ENCODE results near the gene ATOH8. TPM values are rescaled to one million over a fixed set of nuclear protein-coding genes. Genes with fewer than 3 reads are reported as not detected.

The ATOH8 gene
- total RNA-seq, 1 donor from 2014 or later = 0.07 TPM

DNA sequence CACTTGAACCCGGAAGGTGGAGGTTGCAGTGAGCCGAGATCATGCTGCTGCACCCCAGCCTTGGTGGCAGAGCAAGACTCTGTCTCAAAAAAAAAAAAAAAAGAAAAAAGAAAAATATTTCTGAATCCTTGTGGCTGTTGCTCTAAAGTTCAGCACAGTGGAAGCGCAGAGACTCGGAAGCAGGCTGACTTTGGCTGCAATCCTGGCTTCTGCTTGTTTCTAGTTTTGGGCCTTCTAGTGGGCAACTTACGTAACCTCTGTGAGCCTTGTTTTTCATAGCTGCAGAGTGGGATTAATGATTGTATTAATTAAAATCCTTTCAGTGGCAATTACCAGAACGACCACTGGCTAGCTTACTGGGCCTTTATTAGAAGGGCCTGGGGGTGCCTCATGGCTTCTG, 31.3 kb upstream of the ATOH8 start:
- Mint-ChIP-seq H3K36me3 (ENCODE audit: low read depth) (no peaks in the 10 kb centered on the region), H3K27me3 (ENCODE audit: low read depth) (peaks cover 20% of the 10 kb centered on the region), H3K27ac (no peak overlapping the region), H3K4me3 (ENCODE audit: low read depth) (no peak overlapping the region), H3K4me1 (ENCODE audit: low read depth) (no peaks in the 10 kb centered on the region), H3K9me3 (no peaks in the 10 kb centered on the region)
- no peak for DNase-seq (ENCODE audit: low spot score)
- intact Hi-C loops (cut with micrococcal nuclease) = loop anchor here (10.0 kb wide), 1 partner anchor 362 kb away; no protein-coding TSS in a partner anchor

DNA sequence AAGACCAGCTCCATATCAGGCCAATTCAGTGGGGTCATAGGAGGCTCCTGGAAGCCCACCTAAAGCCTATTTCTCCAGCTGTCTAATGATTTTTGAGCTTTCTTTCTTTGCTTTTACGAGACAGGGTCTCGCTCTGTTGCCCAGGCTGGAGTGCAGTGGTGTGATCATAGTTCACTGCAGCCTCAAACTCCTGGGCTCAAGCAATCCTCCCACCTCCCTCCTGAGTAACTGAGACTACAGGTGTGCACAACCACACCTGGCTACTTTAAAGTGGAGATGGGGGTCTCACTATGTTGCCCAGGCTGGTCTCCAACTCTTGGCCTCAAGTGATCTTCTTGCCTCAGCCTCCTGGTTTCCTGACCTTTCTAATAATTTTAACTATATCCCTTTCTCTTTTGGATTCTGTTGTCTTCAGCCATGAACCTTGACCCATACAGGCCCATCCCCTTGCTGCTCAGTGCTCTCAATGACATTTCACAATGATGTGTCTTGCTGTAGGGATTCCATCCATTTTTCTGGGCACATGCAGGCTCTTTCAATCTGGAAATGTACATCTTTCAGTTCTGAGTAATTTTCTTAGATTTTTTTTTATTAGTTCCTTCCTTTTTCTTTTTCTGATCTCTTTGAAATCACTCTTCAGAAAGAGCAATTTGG, 30.0 kb upstream of the ATOH8 start:
- no peaks in the 10 kb centered on the region for H3K9me3 Mint-ChIP-seq
- intact Hi-C loops (cut with micrococcal nuclease) = loop anchor here (10.0 kb wide), 1 partner anchor 361 kb away; no protein-coding TSS in a partner anchor
- H3K27ac Mint-ChIP-seq = no peak overlapping the region
- H3K27me3 Mint-ChIP-seq (ENCODE audit: low read depth) = peaks cover 25% of the 10 kb centered on the region
- no peaks in the 10 kb centered on the region for H3K36me3 Mint-ChIP-seq (ENCODE audit: low read depth)
- H3K4me1 Mint-ChIP-seq (ENCODE audit: low read depth) = peaks cover under 1% of the 10 kb centered on the region
- DNase-seq (ENCODE audit: low spot score) = no peak
- H3K4me3 Mint-ChIP-seq (ENCODE audit: low read depth) = no peak overlapping the region

DNA sequence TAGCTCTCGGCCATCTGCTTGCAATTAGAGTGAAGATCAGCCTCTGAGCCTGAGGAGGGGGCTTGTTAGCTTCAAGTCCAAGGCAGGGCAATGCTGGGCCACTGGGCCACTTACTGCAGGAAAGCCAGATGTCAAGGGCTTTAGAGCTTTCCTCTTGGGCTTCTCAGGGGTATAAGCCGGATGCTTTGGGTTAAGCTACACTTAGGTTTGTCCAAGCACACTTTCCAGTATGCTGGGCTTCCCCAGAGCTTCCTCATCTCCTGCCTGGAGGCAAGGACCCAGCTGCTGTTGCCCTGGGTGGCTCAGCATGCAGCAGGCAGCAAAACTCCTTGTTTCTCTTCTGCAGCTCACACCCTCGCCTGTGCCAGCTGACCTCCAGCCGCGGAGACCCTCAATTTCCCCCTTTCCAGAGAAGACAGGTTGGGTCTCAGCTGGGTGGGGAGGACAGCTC, 29.0 kb upstream of the ATOH8 start:
- no peak overlapping the region for H3K27ac Mint-ChIP-seq
- no peak overlapping the region for H3K4me3 Mint-ChIP-seq (ENCODE audit: low read depth)
- no peak for DNase-seq (ENCODE audit: low spot score)

DNA sequence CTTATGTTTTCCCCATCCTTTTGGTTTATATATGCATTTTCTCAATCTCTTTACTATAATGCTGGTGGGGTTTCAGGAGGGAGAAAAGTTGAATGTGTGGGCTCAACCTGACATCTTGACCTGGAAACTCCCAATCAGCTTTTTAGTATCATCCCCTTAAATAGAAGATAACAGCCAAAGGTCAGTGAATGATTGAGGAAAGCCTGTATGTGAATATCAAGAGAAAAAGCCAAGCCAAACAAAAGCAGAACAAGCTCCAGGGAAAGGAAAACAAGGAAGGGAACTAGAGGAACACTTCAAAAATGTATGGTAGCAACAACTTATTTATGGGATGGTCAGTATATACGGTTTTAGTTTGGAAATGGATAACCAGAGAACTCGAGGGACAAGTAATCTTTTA, 28.3 kb upstream of the ATOH8 start:
- H3K4me3 Mint-ChIP-seq (ENCODE audit: low read depth) = no peak overlapping the region
- DNase-seq (ENCODE audit: low spot score) = no peak
- no peaks in the 10 kb centered on the region for H3K9me3 Mint-ChIP-seq
- H3K36me3 Mint-ChIP-seq (ENCODE audit: low read depth) = no peaks in the 10 kb centered on the region
- peaks cover 33% of the 10 kb centered on the region for H3K27me3 Mint-ChIP-seq (ENCODE audit: low read depth)
- H3K4me1 Mint-ChIP-seq (ENCODE audit: low read depth) = peaks cover 9% of the 10 kb centered on the region
- H3K27ac Mint-ChIP-seq = no peak overlapping the region
- intact Hi-C loops (cut with micrococcal nuclease) = loop anchor here (10.0 kb wide), 1 partner anchor 359 kb away; no protein-coding TSS in a partner anchor

More for the DNA sequence above, 29.0 kb upstream of the ATOH8 start:
- intact Hi-C loops (cut with micrococcal nuclease) = loop anchor here (10.0 kb wide), 1 partner anchor 360 kb away; no protein-coding TSS in a partner anchor
- Mint-ChIP-seq H3K36me3 (ENCODE audit: low read depth) (no peaks in the 10 kb centered on the region), H3K27me3 (ENCODE audit: low read depth) (peaks cover 32% of the 10 kb centered on the region), H3K4me1 (ENCODE audit: low read depth) (peaks cover 9% of the 10 kb centered on the region), H3K9me3 (no peaks in the 10 kb centered on the region)

DNA sequence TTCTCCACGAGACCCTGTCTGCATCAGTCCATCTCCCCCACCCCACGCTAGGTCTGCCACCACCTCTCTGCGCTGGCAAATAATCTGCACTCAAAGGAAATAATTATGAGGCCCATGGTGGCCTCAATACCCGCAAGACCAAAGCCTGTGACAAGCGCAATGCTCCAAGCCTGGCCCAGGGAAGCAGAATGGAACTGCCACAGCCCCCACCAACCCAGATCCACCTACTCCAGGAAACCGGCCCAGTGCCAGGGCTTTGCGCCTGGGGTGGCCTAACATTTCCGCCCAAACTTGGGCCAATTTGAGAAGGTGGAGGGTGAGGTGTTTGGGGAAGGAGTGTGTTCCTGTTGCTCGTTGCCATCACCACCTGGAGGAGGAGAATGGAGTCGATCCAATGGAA, 26.0 kb upstream of the ATOH8 start:
- Mint-ChIP-seq H3K4me3 (ENCODE audit: low read depth) (no peak overlapping the region), H3K27me3 (ENCODE audit: low read depth) (peaks cover 28% of the 10 kb centered on the region), H3K27ac (no peak overlapping the region), H3K4me1 (ENCODE audit: low read depth) (peaks cover 9% of the 10 kb centered on the region), H3K9me3 (no peaks in the 10 kb centered on the region), H3K36me3 (ENCODE audit: low read depth) (no peaks in the 10 kb centered on the region)
- DNase-seq (ENCODE audit: low spot score) = no peak
- intact Hi-C loops (cut with micrococcal nuclease) = loop anchor here (2.0 to 10.0 kb wide), 2 partner anchors 77 to 357 kb away; no protein-coding TSS in a partner anchor

DNA sequence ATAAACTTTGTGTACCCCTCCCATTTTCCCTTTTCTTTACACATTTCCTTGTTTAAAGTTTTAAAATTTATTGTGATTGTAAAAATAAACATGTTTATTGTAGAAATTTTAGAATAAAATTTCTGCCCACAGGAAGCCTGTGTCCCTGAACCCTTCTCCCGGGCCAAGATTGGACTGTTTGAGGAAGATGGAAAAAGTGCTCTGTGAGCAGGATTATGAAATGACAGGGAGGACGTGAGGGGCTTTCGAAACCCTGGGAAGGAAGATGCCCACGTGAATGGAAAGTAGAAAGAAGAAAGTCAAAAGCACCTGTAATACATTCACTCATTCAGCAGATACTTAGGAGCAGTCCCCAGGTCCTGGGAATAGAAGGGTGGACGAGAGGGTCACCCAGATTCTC, 25.4 kb upstream of the ATOH8 start:
- H3K4me1 Mint-ChIP-seq (ENCODE audit: low read depth) = peaks cover 9% of the 10 kb centered on the region
- intact Hi-C loops (cut with micrococcal nuclease) = loop anchor here (2.0 to 10.0 kb wide), 2 partner anchors 76 to 356 kb away; no protein-coding TSS in a partner anchor
- no peaks in the 10 kb centered on the region for H3K36me3 Mint-ChIP-seq (ENCODE audit: low read depth)
- H3K9me3 Mint-ChIP-seq = no peaks in the 10 kb centered on the region
- no peak overlapping the region for H3K4me3 Mint-ChIP-seq (ENCODE audit: low read depth)
- H3K27me3 Mint-ChIP-seq (ENCODE audit: low read depth) = peaks cover 28% of the 10 kb centered on the region
- DNase-seq (ENCODE audit: low spot score) = no peak
- H3K27ac Mint-ChIP-seq = no peak overlapping the region

DNA sequence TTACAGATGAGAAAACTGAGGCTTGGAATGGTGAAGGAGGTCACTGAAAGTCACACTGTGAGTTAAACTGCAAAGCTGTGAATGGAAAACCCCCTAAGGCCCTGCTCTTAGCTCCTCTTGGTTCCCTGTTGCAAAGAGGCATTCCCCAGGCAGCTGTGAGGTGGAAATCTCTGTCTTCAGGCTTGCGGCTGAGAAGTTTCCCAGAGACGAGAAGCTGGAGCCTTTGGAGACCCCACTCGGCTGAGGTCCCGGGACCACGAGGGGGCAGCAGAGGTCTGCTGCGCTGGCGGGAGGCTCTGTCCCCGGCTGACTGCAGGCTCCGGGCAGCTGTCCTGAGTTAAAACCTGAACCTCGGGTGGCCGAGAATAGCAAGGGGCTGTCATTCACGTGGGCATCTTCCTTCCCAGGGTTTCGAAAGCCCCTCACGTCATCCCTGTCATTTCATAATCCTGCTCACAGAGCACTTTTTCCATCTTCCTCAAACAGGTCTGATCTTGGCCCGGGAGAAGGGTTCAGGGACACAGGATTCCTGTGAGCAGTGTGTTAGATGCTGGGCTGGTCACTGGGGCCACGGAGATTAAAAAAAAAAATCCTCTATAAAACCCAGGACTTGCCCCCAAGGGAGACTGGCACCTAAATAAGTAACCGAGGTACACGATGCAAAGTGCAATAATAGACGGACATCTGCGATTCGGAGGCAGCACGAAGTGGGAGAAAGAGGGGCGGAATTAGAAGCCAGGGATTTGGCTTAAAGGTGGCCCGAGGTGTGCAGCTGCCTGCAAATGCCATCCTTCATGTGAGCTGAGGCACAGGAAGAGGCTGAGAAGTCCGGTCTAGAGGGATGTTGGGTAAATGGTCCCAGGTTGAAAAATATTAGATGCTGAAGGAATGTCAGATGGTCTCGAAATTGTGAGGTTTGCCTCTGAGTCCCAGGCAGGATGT, 24.6 kb upstream of the ATOH8 start:
- H3K27ac Mint-ChIP-seq = no peak overlapping the region
- H3K4me1 Mint-ChIP-seq (ENCODE audit: low read depth) = peaks cover 9% of the 10 kb centered on the region
- H3K9me3 Mint-ChIP-seq = no peaks in the 10 kb centered on the region
- peak; percentile 47 for DNase-seq (ENCODE audit: low spot score)
- no peaks in the 10 kb centered on the region for H3K36me3 Mint-ChIP-seq (ENCODE audit: low read depth)
- H3K4me3 Mint-ChIP-seq (ENCODE audit: low read depth) = no peak overlapping the region
- intact Hi-C loops (cut with micrococcal nuclease) = loop anchor here (1.0 to 10.0 kb wide), 3 partner anchors 76 to 356 kb away; no protein-coding TSS in a partner anchor
- peaks cover 28% of the 10 kb centered on the region for H3K27me3 Mint-ChIP-seq (ENCODE audit: low read depth)

DNA sequence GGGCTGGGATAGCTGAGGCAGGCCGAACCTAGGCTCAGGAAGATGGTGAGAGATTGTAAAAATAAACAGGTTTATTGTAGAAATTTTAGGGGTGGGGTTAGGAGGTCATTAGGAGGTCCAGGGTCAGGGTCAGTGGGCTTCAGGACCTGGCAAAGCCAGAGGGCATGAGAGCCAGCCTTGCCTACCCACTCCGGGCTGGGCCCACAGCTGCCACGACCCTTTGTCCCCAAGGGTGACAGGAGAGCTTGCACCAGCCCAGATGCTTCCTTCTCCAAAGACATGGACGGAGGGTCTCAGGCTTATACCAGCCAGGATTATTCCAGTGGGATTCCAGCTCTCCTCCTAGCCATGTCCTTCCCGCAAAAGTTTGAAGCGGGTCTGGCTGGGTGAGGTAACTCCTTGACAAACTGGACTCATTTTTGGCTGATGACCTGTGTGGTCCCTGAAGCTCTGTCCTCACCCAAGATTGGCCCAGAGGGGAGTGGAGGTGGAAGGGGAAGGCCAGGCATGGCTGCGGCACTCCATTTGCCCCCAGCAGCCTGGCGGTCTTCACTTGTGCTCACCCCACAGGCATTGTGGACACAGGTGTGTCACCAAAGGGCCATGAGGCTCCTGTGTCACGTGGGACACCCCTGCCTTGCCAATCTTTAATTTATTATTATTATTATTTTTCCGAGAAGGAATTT, 23.8 kb upstream of the ATOH8 start:
- Mint-ChIP-seq H3K27me3 (ENCODE audit: low read depth) (peaks cover 24% of the 10 kb centered on the region), H3K4me1 (ENCODE audit: low read depth) (peaks cover 9% of the 10 kb centered on the region), H3K27ac (no peak overlapping the region), H3K9me3 (no peaks in the 10 kb centered on the region), H3K4me3 (ENCODE audit: low read depth) (no peak overlapping the region), H3K36me3 (ENCODE audit: low read depth) (no peaks in the 10 kb centered on the region)
- no peak for DNase-seq (ENCODE audit: low spot score)
- intact Hi-C loops (cut with micrococcal nuclease) = loop anchor here (1.0 to 10.0 kb wide), 3 partner anchors 75 to 355 kb away; no protein-coding TSS in a partner anchor

DNA sequence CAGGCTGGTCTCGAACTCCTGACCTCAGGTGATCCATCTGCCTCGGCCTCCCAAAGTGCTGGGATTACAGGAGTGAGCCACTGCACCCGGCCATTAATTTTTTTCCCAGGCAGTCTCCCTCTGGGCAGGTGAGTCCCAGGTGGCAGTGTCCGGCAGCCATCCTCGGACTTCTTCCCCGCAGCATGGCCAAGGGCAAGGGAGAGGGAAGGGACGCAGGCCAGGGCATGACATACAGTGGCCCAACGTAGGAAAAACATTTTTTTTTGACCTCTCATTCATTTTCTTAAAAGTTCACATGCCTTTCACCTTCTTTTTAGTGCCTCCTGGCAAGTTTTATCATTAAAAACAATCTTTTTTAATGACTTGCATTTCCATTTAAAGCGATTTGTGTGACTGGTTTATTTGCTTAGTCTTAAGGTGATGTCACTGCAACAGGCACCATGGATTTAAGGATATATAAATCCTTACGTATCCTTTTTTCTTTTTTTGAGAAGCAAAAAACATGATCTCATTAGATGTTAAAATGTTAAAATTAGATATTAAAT, 23.0 kb upstream of the ATOH8 start:
- Mint-ChIP-seq H3K9me3 (no peaks in the 10 kb centered on the region), H3K27me3 (ENCODE audit: low read depth) (peaks cover 20% of the 10 kb centered on the region), H3K27ac (no peak overlapping the region), H3K4me3 (ENCODE audit: low read depth) (no peak overlapping the region), H3K4me1 (ENCODE audit: low read depth) (peaks cover 9% of the 10 kb centered on the region), H3K36me3 (ENCODE audit: low read depth) (no peaks in the 10 kb centered on the region)
- DNase-seq (ENCODE audit: low spot score) = no peak
- intact Hi-C loops (cut with micrococcal nuclease) = no loop called here

DNA sequence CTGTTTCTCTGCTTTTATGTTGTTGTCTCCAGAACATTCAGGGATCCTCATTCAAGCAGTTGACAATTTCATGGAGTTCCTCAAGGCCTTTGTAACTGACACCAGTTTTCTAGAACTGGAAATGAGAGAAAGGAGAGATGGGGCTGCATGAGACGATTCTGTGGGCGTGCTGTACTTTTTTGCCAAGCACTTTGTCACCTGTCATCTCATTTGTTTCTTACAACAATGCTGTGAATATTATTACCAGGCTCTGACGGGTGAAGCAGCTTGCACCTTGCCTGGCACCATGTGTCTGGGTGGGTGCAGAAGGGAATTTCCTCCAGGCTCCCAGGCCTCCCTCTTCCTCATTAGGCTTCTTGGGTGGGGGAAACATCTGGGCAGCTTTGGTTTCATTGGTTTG, 22.2 kb upstream of the ATOH8 start:
- Mint-ChIP-seq H3K4me3 (ENCODE audit: low read depth) (no peak overlapping the region), H3K36me3 (ENCODE audit: low read depth) (no peaks in the 10 kb centered on the region), H3K27ac (no peak overlapping the region), H3K27me3 (ENCODE audit: low read depth) (peaks cover 21% of the 10 kb centered on the region), H3K9me3 (no peaks in the 10 kb centered on the region), H3K4me1 (ENCODE audit: low read depth) (peaks cover 9% of the 10 kb centered on the region)
- intact Hi-C loops (cut with micrococcal nuclease) = no loop called here
- DNase-seq (ENCODE audit: low spot score) = no peak

DNA sequence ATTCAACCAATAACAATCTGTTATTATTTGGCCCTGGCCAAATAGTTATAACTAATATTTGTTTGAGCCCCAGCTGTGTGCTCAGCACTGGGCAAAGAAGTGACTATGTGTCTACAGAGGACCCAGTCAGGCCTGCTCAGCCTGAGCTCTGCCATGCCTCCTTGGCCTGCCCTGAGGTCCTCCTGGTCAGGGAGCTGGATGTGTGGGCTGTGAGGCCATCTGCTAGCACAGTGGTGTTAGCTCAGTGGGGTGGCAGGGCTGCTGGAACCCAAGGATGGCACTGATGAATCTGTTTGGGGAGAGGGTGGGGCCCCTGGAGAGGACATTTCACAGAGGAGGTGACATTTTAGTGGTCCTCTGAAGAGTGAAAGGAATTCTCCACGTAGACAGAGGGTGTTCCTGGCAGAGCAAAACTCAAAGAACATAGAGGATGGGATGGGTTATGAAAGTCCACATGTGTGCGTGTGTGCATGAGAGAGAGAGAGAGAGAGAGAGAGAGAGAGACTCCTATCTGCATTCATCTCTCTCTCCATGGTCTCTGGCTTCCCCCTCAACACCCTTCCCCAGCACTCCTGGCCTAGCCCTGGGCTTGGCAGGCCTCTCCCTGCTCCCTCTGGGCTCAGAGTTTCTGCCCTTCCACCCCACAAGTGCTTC, 21.2 kb upstream of the ATOH8 start:
- Mint-ChIP-seq H3K4me1 (ENCODE audit: low read depth) (peaks cover 9% of the 10 kb centered on the region), H3K4me3 (ENCODE audit: low read depth) (no peak overlapping the region), H3K27me3 (ENCODE audit: low read depth) (peaks cover 27% of the 10 kb centered on the region), H3K36me3 (ENCODE audit: low read depth) (no peaks in the 10 kb centered on the region), H3K9me3 (no peaks in the 10 kb centered on the region), H3K27ac (no peak overlapping the region)
- intact Hi-C loops (cut with micrococcal nuclease) = no loop called here
- DNase-seq (ENCODE audit: low spot score) = no peak

Data from activated T-helper 2 cell treated with anti-CD3 and anti-CD28 coated beads, Interferon-gamma antibody, Interleukin-2, Interleukin-4, amounts not matched to agents 10 μg/mL and 5 μg/mL and 100 μg/mL, durations not matched to agents 14 hours and 24 hours and 36 hours (primary cell).